HG03095 (cell line): ENCODE measurements around the gene PPM1L.

Experiments used
- ATAC-seq: cut with Tn5 transposase; IDR thresholded peaks from one replicate; pipeline ENCODE4 v1.9.1; 2021; ENCODE audit warnings: moderate library complexity; ENCODE audit not compliant: unreplicated experiment

Gene PPM1L

GRCh38 chr3:160921020-160921635 lies 165.1 kb downstream of the PPM1L start:
- no peak for ATAC-seq

GRCh38 chr3:160924776-160925175 lies 168.7 kb downstream of the PPM1L start:
- ATAC-seq, result no peak

GRCh38 chr3:160927620-160928019 lies 171.6 kb downstream of the PPM1L start:
- ATAC-seq, result no peak

DNA sequence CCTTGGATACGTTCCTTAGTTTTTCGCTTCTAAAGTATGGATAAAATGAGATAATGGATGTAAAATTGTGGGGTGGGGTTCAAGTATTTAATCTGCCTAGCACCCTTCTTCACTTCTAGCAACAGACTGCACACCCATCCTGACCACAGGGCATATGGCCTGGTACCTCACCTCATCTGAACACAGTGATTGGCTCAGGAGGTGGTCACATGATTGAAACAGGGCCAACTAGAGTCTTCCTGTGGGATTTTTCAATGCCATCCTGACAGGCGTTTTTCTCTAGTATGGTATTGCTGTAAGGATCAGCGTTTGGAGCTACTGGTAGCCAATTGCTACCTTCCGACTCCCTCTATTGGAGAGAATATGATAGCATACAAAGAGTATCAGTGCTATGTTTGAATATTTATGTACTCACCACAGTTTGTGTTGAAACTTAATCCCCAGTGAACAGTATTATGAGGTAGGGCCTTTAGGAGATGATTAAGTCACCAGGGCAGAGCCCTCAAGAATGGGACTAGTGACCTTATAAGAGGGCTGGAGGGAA lies 172.2 kb downstream of the PPM1L start:
- no peak for ATAC-seq

- ATAC-seq, result no peak
These were observed 173.6 kb downstream of the PPM1L start for GRCh38 chr3:160929595-160929994.

DNA sequence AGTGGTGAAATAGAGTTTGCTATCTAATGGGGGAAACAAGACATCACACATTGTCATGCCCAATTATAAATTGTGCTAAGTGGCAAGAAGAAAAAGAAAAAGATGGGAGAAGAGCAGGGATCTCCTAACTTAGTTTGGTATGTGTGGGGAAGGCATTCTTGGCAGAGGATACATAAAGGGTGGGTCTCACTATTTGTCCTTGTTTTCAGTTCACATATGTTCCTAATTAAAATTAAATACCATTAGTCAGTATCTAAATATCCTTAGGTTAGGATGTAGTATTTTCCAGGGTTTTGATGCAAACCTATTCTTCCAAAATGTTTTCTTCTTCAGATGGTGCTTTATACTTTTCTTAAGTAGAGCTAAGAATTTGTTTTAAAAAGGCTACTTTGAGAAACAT lies 175.4 kb downstream of the PPM1L start:
- no peak for ATAC-seq

GRCh38 chr3:160935413-160936095 lies 179.5 kb downstream of the PPM1L start:
- ATAC-seq, result no peak

- ATAC-seq, result peak; percentile 96
These were observed 186.0 kb downstream of the PPM1L start for GRCh38 chr3:160941885-160942494.

GRCh38 chr3:160943996-160944395 lies 188.0 kb downstream of the PPM1L start:
- ATAC-seq, result no peak

GRCh38 chr3:160945336-160945735 lies 189.3 kb downstream of the PPM1L start:
- no peak for ATAC-seq

DNA sequence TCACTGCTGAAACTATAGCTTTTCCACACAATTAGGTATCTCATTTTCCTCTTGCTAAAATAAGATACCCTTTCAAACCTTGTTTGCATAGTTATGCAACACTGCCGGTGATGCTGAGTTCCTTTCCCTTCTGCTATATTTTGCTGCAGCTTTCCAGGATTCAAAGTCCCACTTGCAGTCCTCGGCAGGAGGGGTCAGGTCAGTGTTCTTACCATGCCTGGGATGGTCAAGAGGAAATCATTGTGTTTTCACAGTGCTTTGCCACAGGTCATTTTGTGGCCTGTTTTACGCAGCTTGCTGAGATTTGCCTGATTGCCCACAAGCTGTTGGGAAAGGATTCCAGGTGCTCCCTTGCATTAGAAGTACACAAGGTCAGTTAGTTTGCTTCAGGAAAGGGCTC lies 192.2 kb downstream of the PPM1L start:
- no peak for ATAC-seq

- ATAC-seq, result no peak
These were observed 193.4 kb downstream of the PPM1L start for GRCh38 chr3:160949460-160949859.

GRCh38 chr3:160950542-160950941 lies 194.5 kb downstream of the PPM1L start:
- no peak for ATAC-seq

DNA sequence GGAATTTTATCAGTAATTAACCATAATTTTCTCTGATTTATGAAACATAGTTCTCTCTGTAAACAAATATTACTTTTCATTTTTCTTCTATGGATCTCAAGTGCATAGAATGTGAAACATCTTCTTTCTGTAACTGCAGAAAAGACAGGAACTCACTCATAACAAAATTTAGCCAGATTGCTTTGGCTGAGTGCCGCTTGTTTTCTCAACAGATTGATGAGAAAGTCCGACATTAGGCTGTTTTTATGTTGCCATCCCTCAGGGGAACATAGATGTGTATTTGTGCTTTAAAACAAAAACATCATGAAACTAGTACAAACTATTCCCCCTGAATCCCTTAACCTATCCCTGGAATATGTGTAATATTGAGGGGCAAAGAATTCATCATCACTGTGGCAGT lies 194.9 kb downstream of the PPM1L start:
- ATAC-seq, result no peak

GRCh38 chr3:160951642-160952487 lies 195.8 kb downstream of the PPM1L start:
- no peak for ATAC-seq

GRCh38 chr3:160953686-160954085 lies 197.7 kb downstream of the PPM1L start:
- no peak for ATAC-seq

DNA sequence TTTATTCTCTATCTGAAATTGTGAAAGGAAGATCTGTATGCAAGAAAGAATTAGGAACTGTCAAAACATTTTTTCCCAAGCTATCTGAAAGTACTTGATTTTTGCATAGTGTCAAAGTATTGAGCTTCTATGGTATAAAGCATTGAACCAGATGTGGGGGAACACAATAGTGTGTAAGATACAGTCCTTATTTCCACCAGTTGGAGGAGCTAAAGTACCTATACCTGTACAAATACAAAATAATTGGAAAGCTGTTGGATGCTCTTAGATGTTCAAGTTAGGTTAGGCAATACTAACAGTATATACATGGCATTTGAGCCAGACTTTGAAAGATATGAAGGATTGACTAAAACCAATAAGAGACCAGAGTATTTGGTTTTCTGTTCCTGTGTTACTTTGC lies 200.8 kb downstream of the PPM1L start:
- no peak for ATAC-seq

DNA sequence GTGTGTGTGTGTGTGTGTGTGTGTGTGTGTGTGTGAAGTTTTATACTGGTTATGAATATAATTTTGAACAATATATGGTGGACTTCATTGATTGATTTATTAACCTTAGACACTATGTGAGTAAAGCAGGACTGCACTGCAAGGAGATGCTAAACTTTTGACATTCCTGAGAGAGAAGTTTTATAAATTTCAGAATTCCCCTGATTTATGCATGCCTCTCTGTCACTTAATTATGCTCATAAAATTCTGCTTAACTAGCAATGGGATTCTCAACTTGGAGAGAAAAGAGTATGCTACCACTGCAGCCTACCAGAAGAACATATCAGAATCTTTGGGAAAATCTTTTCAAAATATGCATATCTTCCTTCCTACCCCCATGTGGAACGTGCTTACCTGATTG lies 204.5 kb downstream of the PPM1L start:
- no peak for ATAC-seq

GRCh38 chr3:160963949-160964348 lies 207.9 kb downstream of the PPM1L start:
- no peak for ATAC-seq

DNA sequence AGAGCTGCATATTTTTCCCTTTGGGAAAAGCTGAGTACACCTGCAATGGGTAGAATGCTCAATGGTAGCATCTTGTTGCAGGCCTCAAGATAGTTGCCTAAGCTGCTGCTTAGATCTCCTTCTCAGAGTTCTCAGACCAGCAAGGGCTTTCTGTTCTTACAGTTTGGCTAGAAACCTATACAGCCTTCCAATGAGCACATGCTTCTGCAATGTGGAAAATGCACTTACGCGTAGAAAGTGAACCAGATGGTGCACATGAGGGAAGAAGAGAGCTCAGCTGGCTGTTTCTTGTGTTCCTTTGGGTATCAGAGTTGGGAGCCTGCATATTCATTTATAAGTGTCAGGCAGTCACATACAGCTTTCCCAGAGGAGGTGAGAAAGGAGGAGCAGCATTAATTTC lies 212.7 kb downstream of the PPM1L start:
- no peak for ATAC-seq

GRCh38 chr3:160973067-160973809 lies 217.2 kb downstream of the PPM1L start:
- no peak for ATAC-seq
